B cell (primary cell): ENCODE results near the gene HYOU1. TPM values are rescaled to one million over a fixed set of nuclear protein-coding genes. Genes with fewer than 3 reads are reported as not detected.

Experiments used
- ATAC-seq: fragments of 200-7000 bp; cut with Tn5 transposase; one replicate; pipeline ENCODE4 v1.10.0; 2021; ENCODE audit warnings: low read depth, mild to moderate bottlenecking, moderate number of reproducible peaks, moderate library complexity
- CTCF ChIA-PET: fragments of 350-600 bp; sonication (Branson Sonifier 250); formaldehyde crosslinking; loops from one replicate; lab custom pipeline; 2021; ENCODE audit warnings: antibody characterized with exemption, inconsistent platforms; lab: Charles Lee
- POLR2A ChIA-PET: fragments of 350-600 bp; sonication (Branson Sonifier 250); formaldehyde crosslinking; loops from one replicate; lab custom pipeline; 2021; ENCODE audit warnings: antibody characterized with exemption; lab: Charles Lee
- DNase-seq: peaks from one replicate; pipeline ENCODE4 v3.0.0; 2013
- H2AFZ ChIP-seq: 2 replicates; pipeline ENCODE4 v1.6.1; 2012; ENCODE audit warnings: mild to moderate bottlenecking, low read depth, low read length; ENCODE audit not compliant: insufficient read depth, poor library complexity, severe bottlenecking
- H3K27ac ChIP-seq, 2 donors: 1 replicate in 1 of 2; 2 replicates in 1 of 2; pipeline ENCODE4 v1.5.1; 2012 to 2013; ENCODE audit warnings: low read length in 2 of 2, mild to moderate bottlenecking in 2 of 2, moderate library complexity in 1 of 2
- H3K27me3 ChIP-seq, 4 experiments: fragments of 200-600 bp in 1 of 4; sonication (generic) in 1 of 4; replicated peaks in 1 of 4; 1 replicate in 2 of 4; 2 replicates in 2 of 4; pipeline versions ENCODE4 v1.6.1 to v1.7.0; 2013 to 2016; ENCODE audit warnings: low read length in 3 of 4, mild to moderate bottlenecking in 2 of 4, mixed read lengths in 1 of 4, moderate library complexity in 1 of 4; ENCODE audit not compliant: insufficient read depth in 4 of 4, control insufficient read depth in 3 of 4; ENCODE audit errors: control extremely low read depth in 1 of 4
- H3K36me3 ChIP-seq, 2 experiments: replicated peaks in 1 of 2; 1 replicate in 1 of 2; 2 replicates in 1 of 2; pipeline versions ENCODE4 v1.6.1 to v1.7.1; 2013; ENCODE audit warnings: low read length in 1 of 2; ENCODE audit not compliant: insufficient read depth in 2 of 2, control insufficient read depth in 1 of 2; ENCODE audit errors: control extremely low read depth in 1 of 2, extremely low read depth in 1 of 2
- H3K4me1 ChIP-seq, 2 donors: fragments of 200-600 bp in 1 of 2; sonication (generic) in 1 of 2; 1 replicate in 1 of 2; 2 replicates in 1 of 2; pipeline versions ENCODE4 v1.5.1 to v1.6.1; 2013 to 2017; ENCODE audit warnings: low read length in 2 of 2; ENCODE audit not compliant: control insufficient read depth in 2 of 2, insufficient read depth in 2 of 2
- H3K4me2 ChIP-seq: replicated peaks from 2 replicates; pipeline ENCODE3; 2012; ENCODE audit warnings: mild to moderate bottlenecking, low read depth, low read length; ENCODE audit not compliant: poor library complexity, severe bottlenecking
- H3K4me3 ChIP-seq, 5 experiments: fragments of 200-600 bp in 1 of 5; sonication (generic) in 1 of 5; 1 replicate in 3 of 5; 2 replicates in 2 of 5; pipeline versions ENCODE4 v1.5.1 to v1.7.0; 2011 to 2016; ENCODE audit warnings: low read length in 4 of 5, mild to moderate bottlenecking in 4 of 5, low read depth in 2 of 5, control low read depth in 1 of 5, moderate library complexity in 1 of 5; ENCODE audit not compliant: insufficient read depth in 1 of 5; ENCODE audit errors: control extremely low read depth in 1 of 5, extremely low read depth in 1 of 5
- H3K79me2 ChIP-seq: fragments of 200-600 bp; sonication (generic); one replicate; pipeline ENCODE4 v1.6.0; 2016; ENCODE audit warnings: low read length; ENCODE audit not compliant: control insufficient read depth, insufficient read depth
- H3K9ac ChIP-seq: fragments of 200-600 bp; sonication (generic); 2 replicates; pipeline ENCODE4 v1.6.1; 2017; ENCODE audit warnings: mild to moderate bottlenecking, low read length, moderate library complexity
- H3K9me3 ChIP-seq, 3 donors: one replicate each; pipeline versions ENCODE4 v1.6.1 to v1.7.1; 2013; ENCODE audit warnings: low read length in 2 of 3; ENCODE audit not compliant: control insufficient read depth in 2 of 3, insufficient read depth in 1 of 3; ENCODE audit errors: control extremely low read depth in 1 of 3
- H4K20me1 ChIP-seq: 2 replicates; pipeline ENCODE4 v1.6.0; 2012; ENCODE audit warnings: mild to moderate bottlenecking, low read length; ENCODE audit not compliant: insufficient read depth, control insufficient read depth, poor library complexity, severe bottlenecking
- H3K27ac Mint-ChIP-seq: one replicate; pipeline ENCODE4 v1.8.0; 2021; ENCODE audit warnings: mixed read lengths
- H3K27me3 Mint-ChIP-seq: one replicate; pipeline ENCODE4 v1.8.0; 2021; ENCODE audit warnings: mixed read lengths
- H3K4me1 Mint-ChIP-seq: one replicate; pipeline ENCODE4 v1.8.0; 2021; ENCODE audit warnings: mixed read lengths
- H3K4me3 Mint-ChIP-seq: one replicate; pipeline ENCODE4 v1.8.0; 2021; ENCODE audit warnings: mixed read lengths
- H3K9me3 Mint-ChIP-seq: one replicate; pipeline ENCODE4 v1.8.0; 2022; ENCODE audit warnings: mixed read lengths; ENCODE audit not compliant: insufficient read depth
- CTCF ChIP-seq: fragments of 200-600 bp; IDR thresholded peaks from one replicate; pipeline ENCODE4 v1.8.0; 2022; ENCODE audit warnings: antibody characterized with exemption, mild to moderate bottlenecking
- EZH2 ChIP-seq: IDR thresholded peaks from 2 replicates; pipeline ENCODE4 v1.6.1; 2012; ENCODE audit warnings: borderline replicate concordance, low read depth, mild to moderate bottlenecking, moderate library complexity, low read length; ENCODE audit not compliant: insufficient read depth, poor library complexity, severe bottlenecking
- WGBS: methylation state at CpG from one replicate; pipeline ENCODE4 v1.1.5; 2013; ENCODE audit warnings: missing lambda C conversion rate; ENCODE audit not compliant: insufficient coverage; 5-methylcytosine and 5-hydroxymethylcytosine counted together
- intact Hi-C: fragments of 100-400 bp; cut with micrococcal nuclease; formaldehyde crosslinking; loops from one replicate; pipeline ENCODE4 v1.10.0; 2022
- polyA plus RNA-seq: library from polyadenylated mRNA; depleted of rRNA; stranded (reverse); fragments of >200 nt; gene quantifications from 2 replicates; pipeline ENCODE4 v1.2.3, GENCODE V29; 2012
- total RNA-seq, 2 donors: library from RNA; stranded (reverse); fragments of 120-200 nt in 1 of 2; gene quantifications; 1 replicate in 1 of 2; 2 replicates in 1 of 2; pipeline versions ENCODE4 v1.2.3 to v1.2.4, GENCODE V29; 2013 to 2022

The HYOU1 gene
- total and polyA plus RNA-seq, 2 donors (not counting 1 experiment from before 2014, with no cell fraction given) = 38.5 to 48.7 TPM

- Histone ChIP-seq H3K4me2 (no peak overlapping the region), H3K27ac (no peak overlapping the region), H3K9ac (no peak overlapping the region), H3K4me3 (no peak overlapping the region), H3K27me3 (no peaks in the 10 kb centered on the region), H3K79me2 (peaks cover 49% of the 10 kb centered on the region), H3K4me1 (peaks cover 22 to 40% of the 10 kb centered on the region in 2 donors), H3K9me3 (no peaks in the 10 kb centered on the region), H3K36me3 (peaks cover 0 to 3% of the 10 kb centered on the region in 2 experiments), H4K20me1 (no peaks in the 10 kb centered on the region), H2AFZ (no peak overlapping the region)
- Mint-ChIP-seq H3K4me1 (peaks cover 34% of the 10 kb centered on the region), H3K27ac (no peak overlapping the region), H3K4me3 (no peak overlapping the region), H3K9me3 (no peaks in the 10 kb centered on the region), H3K27me3 (no peaks in the 10 kb centered on the region)
- intact Hi-C loops = no loop called here
- no peak for TF ChIP-seq CTCF
- no peak for TF ChIP-seq EZH2
- WGBS = 100% methylated on average over 1 of the region's 1 CpG
- no peak for ATAC-seq
- POLR2A ChIA-PET = interaction anchor here (0.6 kb wide), 1 partner anchor 31 kb away, joined by 4 read pairs; no protein-coding TSS in a partner anchor
- CTCF ChIA-PET = interaction anchor here (0.6 kb wide), 1 partner anchor 109 kb away, joined by 3 read pairs; no protein-coding TSS in a partner anchor
- no peak for DNase-seq
Observed at GRCh38 chr11:119089319-119089718, 32.3 kb upstream of the HYOU1 start.

GRCh38 chr11:119088406-119088805, 31.4 kb upstream of the HYOU1 start:
- Histone ChIP-seq H3K9me3 (no peaks in the 10 kb centered on the region), H4K20me1 (no peaks in the 10 kb centered on the region), H3K4me3 (no peak overlapping the region), H3K79me2 (peaks cover 41% of the 10 kb centered on the region), H3K9ac (no peak overlapping the region), H3K27ac (no peak overlapping the region), H3K4me2 (no peak overlapping the region), H3K36me3 (peaks cover 0 to 3% of the 10 kb centered on the region in 2 experiments), H2AFZ (no peak overlapping the region), H3K27me3 (no peaks in the 10 kb centered on the region), H3K4me1 (peaks cover 16 to 33% of the 10 kb centered on the region in 2 donors)
- ChIA-PET CTCF (no interaction called here), POLR2A (interaction anchor here (0.9 kb wide), 1 partner anchor 20 kb away, joined by 8 read pairs; the partner anchor contains the start of gene VPS11)
- no peaks in the 10 kb centered on the region for H3K9me3 Mint-ChIP-seq
- intact Hi-C loops = no loop called here
- ATAC-seq (no peak), DNase-seq (no peak)
- TF ChIP-seq EZH2 (no peak), CTCF (no peak)
- H3K4me3 Mint-ChIP-seq = no peak overlapping the region
- WGBS = over 99% methylated on average over 9 of the region's 9 CpGs
- H3K4me1 Mint-ChIP-seq = peaks cover 30% of the 10 kb centered on the region
- H3K27ac Mint-ChIP-seq = no peak overlapping the region
- H3K27me3 Mint-ChIP-seq = no peaks in the 10 kb centered on the region
